HUES64 (cell line): ENCODE data around the gene SLC8A1.

ENCODE experiments used
- H3K27ac ChIP-seq: 2 replicates; pipeline ENCODE4 v1.7.0; 2013; ENCODE audit warnings: low read depth, low read length, inconsistent platforms
- H3K27me3 ChIP-seq: 2 replicates; pipeline ENCODE4 v1.6.1; 2013; ENCODE audit warnings: mild to moderate bottlenecking, low read length; ENCODE audit not compliant: insufficient read depth
- H3K36me3 ChIP-seq: 2 replicates; pipeline ENCODE4 v1.6.1; 2013; ENCODE audit warnings: mild to moderate bottlenecking, low read length; ENCODE audit not compliant: insufficient read depth
- H3K4me1 ChIP-seq: 2 replicates; pipeline ENCODE4 v1.6.1; 2013; ENCODE audit warnings: mild to moderate bottlenecking, low read length, moderate library complexity; ENCODE audit not compliant: insufficient read depth
- H3K4me3 ChIP-seq: 2 replicates; pipeline ENCODE4 v1.5.1; 2013; ENCODE audit warnings: mild to moderate bottlenecking, low read length, moderate library complexity
- H3K9ac ChIP-seq: 2 replicates; pipeline ENCODE4 v1.6.1; 2013; ENCODE audit warnings: mild to moderate bottlenecking, low read depth, low read length
- H3K9me3 ChIP-seq: 2 replicates; pipeline ENCODE4 v1.6.1; 2013; ENCODE audit warnings: low read depth, low read length; ENCODE audit not compliant: insufficient read depth
- WGBS: fragments of 150-250, 120-280 bp; methylation state at CpG from one replicate; pipeline ENCODE4 v1.1.7; 2013; ENCODE audit warnings: missing lambda C conversion rate; 5-methylcytosine and 5-hydroxymethylcytosine counted together

Gene SLC8A1

DNA sequence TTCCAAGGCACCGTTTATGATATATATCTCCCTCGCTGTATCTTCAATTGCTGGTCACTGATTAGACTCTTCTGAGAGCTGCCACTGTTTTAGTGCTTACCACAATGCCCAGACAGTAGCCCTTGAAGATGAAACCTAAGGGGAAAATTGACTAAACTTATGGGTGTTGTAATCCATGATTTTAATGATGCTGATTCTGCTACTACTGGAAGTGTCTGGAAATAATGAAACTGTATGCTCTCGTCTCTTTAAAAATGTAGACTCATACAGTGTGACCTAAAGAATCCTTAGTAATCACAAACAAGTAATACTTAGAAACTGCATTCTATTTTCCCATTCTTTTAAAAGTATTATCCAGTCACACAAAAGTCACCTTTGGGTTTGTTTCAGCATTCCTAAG, 5.5 kb upstream of the SLC8A1 start:
- Histone ChIP-seq H3K9me3 (no peaks in the 10 kb centered on the region), H3K9ac (no peak overlapping the region), H3K4me1 (peaks cover 4% of the 10 kb centered on the region), H3K4me3 (no peak overlapping the region), H3K36me3 (no peaks in the 10 kb centered on the region), H3K27ac (no peak overlapping the region), H3K27me3 (peaks cover 21% of the 10 kb centered on the region)
- 96% methylated on average over 3 of the region's 3 CpGs for WGBS

DNA sequence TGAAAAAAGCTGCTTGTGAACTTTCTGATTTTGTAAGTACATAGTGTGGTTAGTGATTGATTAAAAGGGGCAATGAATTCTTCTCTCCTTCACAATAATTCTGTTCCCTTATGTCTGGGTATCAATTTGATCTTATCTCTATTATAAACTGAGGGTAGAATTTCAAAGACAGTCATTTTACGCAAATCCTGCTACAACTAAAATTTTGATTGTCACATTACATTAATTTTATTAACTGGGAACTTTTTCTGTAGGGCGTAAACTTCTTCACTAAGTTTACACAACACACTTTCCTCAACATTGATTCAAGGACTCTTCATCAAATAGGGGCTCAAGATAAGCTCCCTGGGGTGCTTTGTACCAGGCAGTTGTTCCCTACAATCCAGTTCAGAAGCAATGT, 5.0 kb upstream of the SLC8A1 start:
- Histone ChIP-seq H3K27ac (no peak overlapping the region), H3K36me3 (no peaks in the 10 kb centered on the region), H3K27me3 (peaks cover 24% of the 10 kb centered on the region), H3K4me3 (no peak overlapping the region), H3K9me3 (no peaks in the 10 kb centered on the region), H3K4me1 (peaks cover 4% of the 10 kb centered on the region), H3K9ac (no peak overlapping the region)
- WGBS, result 99% methylated on average over 2 of the region's 2 CpGs

DNA sequence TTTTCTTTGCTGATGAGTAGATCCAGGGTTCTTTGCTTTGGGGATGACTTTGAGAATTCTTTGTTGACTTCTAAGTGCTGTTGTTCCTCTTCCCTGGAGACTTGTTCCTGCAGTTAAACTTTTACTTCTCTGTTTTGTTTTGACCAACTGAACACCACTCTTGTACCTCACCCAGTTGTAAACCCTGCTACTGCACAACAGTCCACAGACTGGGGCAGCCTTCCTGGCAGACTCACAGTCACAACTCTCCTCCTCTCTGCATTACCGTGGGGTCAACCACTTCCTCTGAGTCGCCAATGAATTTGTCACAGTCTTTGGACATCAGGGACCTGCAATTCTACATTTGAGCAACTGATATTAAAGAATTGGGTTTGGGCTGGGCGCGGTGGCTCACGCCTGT, 3.8 kb upstream of the SLC8A1 start:
- H3K27ac ChIP-seq, result no peak overlapping the region
- WGBS, result 92% methylated on average over 5 of the region's 5 CpGs

DNA sequence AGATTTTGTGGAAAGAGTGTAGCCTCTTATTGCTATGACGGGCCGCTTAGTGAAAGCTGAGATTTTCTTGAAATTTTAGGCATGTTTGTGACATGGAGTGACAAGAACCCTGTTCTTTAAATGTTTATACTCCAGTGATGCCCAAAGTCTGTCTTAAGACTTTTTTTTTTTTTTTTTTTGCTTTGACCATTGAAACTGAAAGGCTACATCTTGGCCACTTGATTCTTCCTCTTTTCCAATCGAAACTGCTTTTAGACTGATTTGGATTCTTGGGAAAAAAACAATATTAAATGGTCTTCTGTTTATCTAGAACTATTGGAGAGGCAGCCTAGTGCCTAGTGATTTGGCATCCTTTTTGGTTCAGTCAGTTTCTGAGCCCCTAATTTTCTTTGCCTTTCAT, 2.4 kb upstream of the SLC8A1 start:
- no peak overlapping the region for H3K27ac ChIP-seq
- H3K27me3 ChIP-seq, result peaks cover 48% of the 10 kb centered on the region
- H3K9me3 ChIP-seq, result no peaks in the 10 kb centered on the region
- WGBS, result 90% methylated on average over 3 of the region's 3 CpGs
- peaks cover 8% of the 10 kb centered on the region for H3K4me1 ChIP-seq
- H3K9ac ChIP-seq, result no peak overlapping the region
- no peaks in the 10 kb centered on the region for H3K36me3 ChIP-seq
- H3K4me3 ChIP-seq, result no peak overlapping the region

More for the DNA sequence above, 3.8 kb upstream of the SLC8A1 start:
- Histone ChIP-seq H3K9me3 (no peaks in the 10 kb centered on the region), H3K4me3 (no peak overlapping the region), H3K9ac (no peak overlapping the region), H3K27me3 (peaks cover 36% of the 10 kb centered on the region), H3K4me1 (peaks cover 4% of the 10 kb centered on the region), H3K36me3 (no peaks in the 10 kb centered on the region)

DNA sequence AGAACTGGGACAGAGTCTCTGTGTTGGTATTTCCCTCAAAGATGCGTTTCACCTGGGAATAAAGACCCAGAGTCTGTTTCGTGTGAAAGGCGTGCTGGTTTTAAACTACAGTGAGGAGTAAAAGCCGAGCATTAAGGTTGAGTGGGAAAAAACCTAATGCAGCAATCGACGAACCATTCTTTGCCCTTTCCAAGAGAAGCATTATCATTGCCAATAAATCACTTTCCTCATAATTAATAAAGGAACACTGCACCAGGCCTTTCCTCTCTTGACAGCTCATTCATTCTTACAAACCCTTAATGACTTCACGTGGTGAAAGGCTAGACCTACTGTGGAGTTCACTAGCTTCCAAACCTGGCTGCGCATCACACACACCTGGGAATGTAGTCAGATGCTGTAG, 896 bp upstream of the SLC8A1 start:
- H3K27ac ChIP-seq, result no peak overlapping the region
- H3K27me3 ChIP-seq, result peaks cover 48% of the 10 kb centered on the region
- peaks cover 8% of the 10 kb centered on the region for H3K4me1 ChIP-seq
- WGBS, result 70% methylated on average over 8 of the region's 8 CpGs
- no peaks in the 10 kb centered on the region for H3K36me3 ChIP-seq
- no peak overlapping the region for H3K9ac ChIP-seq
- no peaks in the 10 kb centered on the region for H3K9me3 ChIP-seq
- peak overlapping the region; percentile 57 for H3K4me3 ChIP-seq

DNA sequence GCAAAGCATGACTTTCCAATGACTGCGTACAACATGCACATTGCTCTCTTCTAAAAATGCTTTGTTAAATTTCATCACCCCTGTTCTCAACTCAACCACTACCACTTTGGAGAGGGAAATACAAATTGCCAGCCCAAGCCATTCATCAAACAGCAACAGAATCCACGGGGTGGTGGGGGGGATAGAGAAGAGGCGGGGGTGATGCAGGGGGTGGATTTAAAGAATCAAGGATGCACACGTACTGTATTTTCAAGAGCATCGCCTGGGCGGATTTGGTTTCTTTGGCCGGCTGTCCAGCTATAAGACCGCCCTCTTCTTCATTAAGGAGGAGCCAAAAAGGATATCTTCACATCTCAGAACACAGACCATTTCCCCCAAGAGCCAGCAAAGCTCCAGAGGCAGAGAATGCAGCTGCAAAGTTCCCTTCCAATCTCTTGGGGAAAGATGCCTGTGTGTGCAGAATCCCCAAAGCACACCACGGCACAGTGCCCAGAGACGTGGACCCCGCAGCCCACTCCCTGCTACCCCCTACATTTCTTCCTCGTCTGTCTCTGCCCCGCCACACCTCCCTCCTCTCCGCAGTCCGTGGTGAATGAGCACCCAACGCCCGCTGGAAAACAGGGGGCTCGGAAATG, 977 bp downstream of the SLC8A1 start:
- Histone ChIP-seq H3K4me3 (peak overlapping the region; percentile 78), H3K9me3 (no peaks in the 10 kb centered on the region), H3K27ac (no peak overlapping the region), H3K9ac (no peak overlapping the region), H3K27me3 (peaks cover 48% of the 10 kb centered on the region), H3K36me3 (no peaks in the 10 kb centered on the region), H3K4me1 (peaks cover 8% of the 10 kb centered on the region)
- 18% methylated on average over 18 of the region's 18 CpGs for WGBS

DNA sequence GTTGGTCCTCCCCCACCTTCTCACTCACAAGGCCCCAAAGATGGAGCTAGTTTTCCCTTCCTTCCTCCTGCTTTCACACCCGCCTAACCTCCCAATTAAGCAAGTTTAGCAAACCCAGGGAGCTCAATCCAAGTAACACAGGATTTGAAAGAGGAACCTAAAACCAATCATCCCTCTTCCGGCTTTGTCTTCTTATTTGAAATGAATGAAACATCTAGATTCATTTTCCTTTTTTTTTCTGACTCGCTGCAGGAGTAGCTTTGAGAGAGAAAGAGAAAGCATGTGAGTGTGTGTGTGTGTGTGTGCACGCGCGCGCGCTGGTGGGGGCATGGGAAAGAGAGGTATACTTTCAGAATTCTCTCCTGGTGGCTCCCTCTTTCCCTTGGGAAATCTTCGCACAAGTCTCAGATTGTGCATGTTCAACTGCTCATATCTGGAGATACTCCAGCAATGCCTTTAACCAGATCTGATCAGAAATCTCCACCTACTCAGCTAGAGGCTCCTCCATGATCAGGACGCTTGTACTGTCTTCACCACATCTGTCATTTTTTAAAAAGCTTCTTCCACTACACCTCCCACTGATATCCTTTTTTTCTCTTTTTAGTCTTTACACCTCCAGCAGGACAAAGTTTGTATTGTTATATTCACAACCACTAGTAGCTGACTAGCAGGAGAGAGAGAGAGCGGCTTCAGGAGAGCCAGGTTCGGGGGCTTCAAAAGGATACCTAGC, 1.7 kb downstream of the SLC8A1 start:
- 90% methylated on average over 11 of the region's 12 CpGs for WGBS
- H3K27ac ChIP-seq, result no peak overlapping the region
- H3K4me1 ChIP-seq, result peaks cover 8% of the 10 kb centered on the region
- H3K27me3 ChIP-seq, result peaks cover 48% of the 10 kb centered on the region
- H3K36me3 ChIP-seq, result no peaks in the 10 kb centered on the region
- no peak overlapping the region for H3K9ac ChIP-seq
- peak overlapping the region; percentile 78; the same call in 1 of the 2 replicates for H3K4me3 ChIP-seq
- H3K9me3 ChIP-seq, result no peaks in the 10 kb centered on the region

DNA sequence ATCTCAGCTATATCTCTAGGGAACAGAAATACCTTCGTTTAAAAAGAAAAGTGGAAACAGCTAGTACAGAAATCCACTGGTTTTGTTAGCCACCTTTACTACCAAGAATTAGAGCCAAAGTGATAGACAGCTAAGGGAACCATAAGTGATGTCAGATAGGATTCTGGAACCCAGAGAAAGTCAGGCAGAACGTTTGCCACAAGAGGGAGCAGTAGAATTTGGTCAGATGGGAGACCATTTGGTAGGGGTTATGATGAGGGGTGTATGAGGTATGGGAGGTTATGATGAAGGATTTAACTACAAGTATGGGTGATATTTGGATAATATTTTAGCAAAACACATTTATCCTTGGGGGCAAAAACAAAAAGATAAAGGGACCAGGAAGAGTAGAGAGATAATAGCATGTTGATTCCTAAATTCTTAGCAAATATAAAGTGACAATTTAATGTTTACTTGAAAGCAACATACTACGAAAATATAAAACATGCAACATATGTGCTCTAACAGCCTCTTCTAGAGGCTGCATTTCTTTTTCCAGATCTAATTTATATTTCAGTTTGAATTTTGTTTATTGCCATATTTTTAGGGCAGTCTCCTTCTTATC, 3.3 kb downstream of the SLC8A1 start:
- Histone ChIP-seq H3K36me3 (no peaks in the 10 kb centered on the region), H3K4me3 (no peak overlapping the region), H3K9ac (no peak overlapping the region), H3K27ac (no peak overlapping the region), H3K27me3 (peaks cover 40% of the 10 kb centered on the region), H3K4me1 (peaks cover 8% of the 10 kb centered on the region), H3K9me3 (no peaks in the 10 kb centered on the region)
- WGBS, result 13% methylated on average over 2 of the region's 3 CpGs

DNA sequence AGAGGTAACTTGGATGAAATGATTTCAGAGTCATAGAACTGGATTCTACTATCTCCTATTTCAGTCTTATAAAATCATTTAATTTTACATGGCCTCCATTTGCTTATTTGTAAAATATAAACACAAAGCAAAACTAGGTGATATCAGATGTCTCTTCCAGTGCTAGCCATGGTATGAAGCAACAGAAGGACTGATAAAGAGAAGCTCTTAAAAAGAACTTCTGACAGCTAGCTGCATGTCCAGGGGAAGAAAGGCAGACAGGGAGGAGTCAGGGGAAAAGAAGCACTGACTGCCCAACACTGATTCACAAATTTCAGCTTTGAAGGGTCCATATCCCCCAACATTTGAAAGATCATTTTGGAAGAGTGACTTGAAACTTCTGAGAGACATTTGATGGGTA, 6.4 kb downstream of the SLC8A1 start:
- Histone ChIP-seq H3K36me3 (no peaks in the 10 kb centered on the region), H3K27ac (no peak overlapping the region), H3K27me3 (peaks cover 10% of the 10 kb centered on the region), H3K4me1 (peaks cover 4% of the 10 kb centered on the region), H3K4me3 (no peak overlapping the region), H3K9ac (no peak overlapping the region), H3K9me3 (no peaks in the 10 kb centered on the region)

DNA sequence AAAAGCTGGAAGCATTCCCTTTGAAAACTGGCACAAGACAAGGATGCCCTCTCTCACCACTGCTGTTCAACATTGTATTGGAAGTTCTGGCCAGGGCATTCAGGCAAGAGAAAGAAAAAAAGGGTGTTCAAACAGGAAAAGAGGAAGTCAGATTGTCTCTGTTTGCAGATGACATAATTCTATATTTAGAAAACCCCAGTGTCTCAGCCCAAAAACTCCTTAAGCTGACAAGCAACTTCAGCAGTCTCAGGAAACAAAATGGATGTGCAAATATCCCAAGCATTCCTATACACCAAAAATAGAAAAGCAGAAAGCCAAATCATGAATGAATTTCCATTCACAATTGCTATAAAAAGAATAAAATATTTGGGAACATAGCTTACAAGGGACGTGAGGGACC, 11.1 kb downstream of the SLC8A1 start:
- no peaks in the 10 kb centered on the region for H3K36me3 ChIP-seq
- no peak overlapping the region for H3K4me3 ChIP-seq
- no CpG with 5 or more reads among the region's 1 CpG for WGBS
- H3K9ac ChIP-seq, result no peak overlapping the region
- H3K27me3 ChIP-seq, result no peaks in the 10 kb centered on the region
- H3K27ac ChIP-seq, result no peak overlapping the region
- no peaks in the 10 kb centered on the region for H3K4me1 ChIP-seq
- H3K9me3 ChIP-seq, result no peaks in the 10 kb centered on the region

DNA sequence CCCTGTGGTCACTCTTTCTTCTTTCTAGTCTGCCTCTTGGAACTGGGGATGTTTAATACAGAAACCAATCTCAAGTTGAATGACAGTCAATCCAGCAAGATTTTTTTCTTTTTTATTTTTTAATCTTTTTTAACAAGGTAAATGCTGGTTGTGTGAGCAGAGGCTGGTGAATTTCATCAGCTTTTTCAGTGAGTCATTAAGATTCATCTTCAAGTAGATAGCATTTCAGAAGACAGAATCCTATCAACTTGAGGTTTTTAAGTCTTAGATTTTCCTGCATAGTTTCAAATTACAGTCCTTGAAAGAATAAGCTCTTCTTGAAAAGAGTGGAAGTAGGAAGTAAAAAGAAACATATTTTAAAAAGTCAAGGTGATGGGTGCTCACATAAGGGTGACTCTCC, 12.4 kb downstream of the SLC8A1 start:
- Histone ChIP-seq H3K4me1 (peaks cover 6% of the 10 kb centered on the region; the same call in 1 of the 2 replicates), H3K36me3 (no peaks in the 10 kb centered on the region), H3K4me3 (no peak overlapping the region), H3K27ac (no peak overlapping the region), H3K9ac (no peak overlapping the region), H3K9me3 (no peaks in the 10 kb centered on the region), H3K27me3 (no peaks in the 10 kb centered on the region)
